WERI-Rb-1 (cell line): ENCODE data around the gene TCTN2.
A peak's percentile ranks its signal among the peaks of the same experiment; 100 is the strongest.

Source experiments
- DNase-seq: peaks from one replicate; pipeline ENCODE4 v3.0.0-alpha.2; 2020
- H3K27ac ChIP-seq: fragments of 250-450 bp; sonication (Bioruptor Pico); 2 replicates; pipeline ENCODE4 v1.5.1; 2020; ENCODE audit warnings: mild to moderate bottlenecking, moderate library complexity
- H3K27me3 ChIP-seq: fragments of 250-450 bp; sonication (Bioruptor Pico); 2 replicates; pipeline ENCODE4 v1.5.1; 2021; ENCODE audit warnings: mild to moderate bottlenecking, low read depth, moderate library complexity; ENCODE audit not compliant: insufficient read depth, severe bottlenecking
- H3K36me3 ChIP-seq: fragments of 250-450 bp; sonication (Bioruptor Pico); 2 replicates; pipeline ENCODE4 v1.5.1; 2020; ENCODE audit warnings: mild to moderate bottlenecking, moderate library complexity
- H3K4me3 ChIP-seq: 2 replicates; pipeline ENCODE4 v1.5.1; 2011; ENCODE audit warnings: low read depth, mild to moderate bottlenecking, control low read depth, low read length
- H3K9me3 ChIP-seq: fragments of 250-450 bp; sonication (Bioruptor Pico); 2 replicates; pipeline ENCODE4 v1.5.1; 2021; ENCODE audit warnings: mild to moderate bottlenecking, moderate library complexity; ENCODE audit not compliant: severe bottlenecking
- CTCF ChIP-seq: IDR thresholded peaks from 2 replicates; pipeline ENCODE4 v1.5.1; 2011; ENCODE audit warnings: low read depth, mild to moderate bottlenecking, control low read depth, inconsistent platforms, low read length

TCTN2 gene

GRCh38 chr12:123656392-123656791 lies 14.5 kb upstream of the TCTN2 start:
- Histone ChIP-seq H3K4me3 (no peak overlapping the region), H3K27ac (no peak overlapping the region), H3K27me3 (no peaks in the 10 kb centered on the region), H3K36me3 (peaks cover 21% of the 10 kb centered on the region), H3K9me3 (no peaks in the 10 kb centered on the region)
- no peak for DNase-seq
- no peak for TF ChIP-seq CTCF

- DNase-seq: no peak
- Histone ChIP-seq H3K9me3 (no peaks in the 10 kb centered on the region), H3K27me3 (no peaks in the 10 kb centered on the region), H3K36me3 (peaks cover 20% of the 10 kb centered on the region), H3K27ac (no peak overlapping the region), H3K4me3 (no peak overlapping the region)
- TF ChIP-seq CTCF: no peak
These were observed 13.7 kb upstream of the TCTN2 start for GRCh38 chr12:123657211-123657610.

- H3K9me3 ChIP-seq: no peaks in the 10 kb centered on the region
- no peak overlapping the region for H3K27ac ChIP-seq
- H3K4me3 ChIP-seq: no peak overlapping the region
- no peak for DNase-seq
- H3K36me3 ChIP-seq: peaks cover 26% of the 10 kb centered on the region
- no peak for TF ChIP-seq CTCF
- no peaks in the 10 kb centered on the region for H3K27me3 ChIP-seq
These were observed 10.8 kb upstream of the TCTN2 start for GRCh38 chr12:123659996-123660727.

GRCh38 chr12:123667771-123668170 lies 3.1 kb upstream of the TCTN2 start:
- Histone ChIP-seq H3K36me3 (peaks cover 3% of the 10 kb centered on the region; the same call in 1 of the 2 replicates), H3K9me3 (no peaks in the 10 kb centered on the region), H3K27ac (no peak overlapping the region), H3K4me3 (no peak overlapping the region), H3K27me3 (no peaks in the 10 kb centered on the region)
- DNase-seq: no peak
- TF ChIP-seq CTCF: no peak

- peaks cover 12% of the 10 kb centered on the region for H3K36me3 ChIP-seq
- peak overlapping the region; percentile 82 for H3K4me3 ChIP-seq
- no peak overlapping the region for H3K27ac ChIP-seq
- DNase-seq: no peak
- H3K9me3 ChIP-seq: no peaks in the 10 kb centered on the region
- TF ChIP-seq CTCF: no peak
- H3K27me3 ChIP-seq: no peaks in the 10 kb centered on the region
These were observed 963 bp downstream of the TCTN2 start for GRCh38 chr12:123671876-123672275.

- DNase-seq: no peak
- Histone ChIP-seq H3K27ac (no peak overlapping the region), H3K9me3 (no peaks in the 10 kb centered on the region), H3K27me3 (no peaks in the 10 kb centered on the region), H3K36me3 (peaks cover 21% of the 10 kb centered on the region), H3K4me3 (no peak overlapping the region)
- no peak for TF ChIP-seq CTCF
These were observed 4.5 kb downstream of the TCTN2 start for GRCh38 chr12:123675436-123675835.
